GM10266 (cell line): Measurements from ENCODE around the gene TMBIM1.

Source experiments
- DNase-seq: peaks from one replicate; pipeline ENCODE4 v3.0.0; 2012; ENCODE audit errors: extremely low spot score
- CTCF ChIP-seq: IDR thresholded peaks from 2 replicates; pipeline ENCODE4 v1.5.1; 2012; ENCODE audit warnings: mild to moderate bottlenecking, low read depth; ENCODE audit not compliant: control insufficient read depth, insufficient read depth; ENCODE audit errors: missing control alignments

TMBIM1 gene

GRCh38 chr2:218267259-218267658, 25.0 kb downstream of the TMBIM1 start:
- DNase-seq, result no peak

GRCh38 chr2:218266316-218266979, 25.9 kb downstream of the TMBIM1 start:
- no peak for DNase-seq
- TF ChIP-seq CTCF, result no peak

More at GRCh38 chr2:218267259-218267658, 25.0 kb downstream of the TMBIM1 start:
- TF ChIP-seq CTCF, result no peak

- TF ChIP-seq CTCF, result no peak
- no peak for DNase-seq
Observed at GRCh38 chr2:218265626-218266025, 26.7 kb downstream of the TMBIM1 start.

- DNase-seq, result no peak
- no peak for TF ChIP-seq CTCF
Observed at GRCh38 chr2:218264773-218265561, 27.3 kb downstream of the TMBIM1 start.

GRCh38 chr2:218263817-218264641, 28.3 kb downstream of the TMBIM1 start:
- TF ChIP-seq CTCF, result no peak
- DNase-seq, result no peak

GRCh38 chr2:218262631-218263586, 29.4 kb downstream of the TMBIM1 start:
- no peak for TF ChIP-seq CTCF
- DNase-seq, result no peak
